IMR-90 (cell line): Measurements from ENCODE around the gene CMIP. TPM values are rescaled to one million over a fixed set of nuclear protein-coding genes. Genes with fewer than 3 reads are reported as not detected.
"Not testable (repeated sequence)": the region's sequence is repeated elsewhere in the genome, so short reads cannot be mapped to it uniquely, and the experiment has no call there.

Source experiments
- ATAC-seq: fragments of 200-7000 bp; cut with Tn5 transposase; 2 replicates; pipeline ENCODE4 v1.9.1; 2020; ENCODE audit warnings: low read depth, mild to moderate bottlenecking, moderate library complexity
- BruUV-seq: library from RNA; stranded (reverse); fragments of 400-500 nt; replicated peaks from 2 replicates; lab custom pipeline; 2021; lab: Mats Ljungman, UMichigan
- CTCF ChIA-PET: fragments of 300-600 bp; formaldehyde crosslinking; extraction: SDS; loops from one replicate; lab custom pipeline; 2021; ENCODE audit warnings: antibody characterized with exemption; lab: Yijun Ruan, JAX
- POLR2A ChIA-PET: fragments of 300-600 bp; sonication (Branson Sonifier 250); formaldehyde crosslinking; loops from one replicate; lab custom pipeline; 2022; ENCODE audit warnings: antibody characterized with exemption; ENCODE audit not compliant: unreplicated experiment; lab: Charles Lee
- DNase-seq: peaks from one replicate; pipeline ENCODE4 v3.0.0; 2013
- H2AFZ ChIP-seq: replicated peaks from 2 replicates; pipeline ENCODE3; 2013; ENCODE audit warnings: low read length, mild to moderate bottlenecking; ENCODE audit not compliant: poor library complexity
- H2AK5ac ChIP-seq: 2 replicates; pipeline ENCODE4 v1.6.1; 2013; ENCODE audit warnings: low read depth, low read length, inconsistent platforms
- H2AK9ac ChIP-seq: replicated peaks from 2 replicates; pipeline ENCODE3; 2013; ENCODE audit warnings: mild to moderate bottlenecking, low read depth, low read length, moderate library complexity; ENCODE audit not compliant: poor library complexity
- H2BK120ac ChIP-seq: 2 replicates; pipeline ENCODE4 v1.6.1; 2013; ENCODE audit warnings: low read depth, low read length, inconsistent platforms
- H2BK15ac ChIP-seq: 3 replicates; pipeline ENCODE4 v1.6.1; 2013; ENCODE audit warnings: low read depth, low read length, inconsistent platforms
- H2BK20ac ChIP-seq: 2 replicates; pipeline ENCODE4 v1.6.1; 2013; ENCODE audit warnings: low read depth, mild to moderate bottlenecking, inconsistent platforms, low read length, moderate library complexity
- H2BK5ac ChIP-seq: 2 replicates; pipeline ENCODE4 v1.6.1; 2013; ENCODE audit warnings: mild to moderate bottlenecking, low read depth, low read length, inconsistent platforms; ENCODE audit not compliant: poor library complexity, severe bottlenecking
- H3K14ac ChIP-seq: replicated peaks from 2 replicates; pipeline ENCODE4 v1.6.1; 2013; ENCODE audit warnings: low read depth, low read length, inconsistent platforms
- H3K18ac ChIP-seq: 2 replicates; pipeline ENCODE4 v1.6.1; 2013; ENCODE audit warnings: low read depth, low read length, control low read depth
- H3K23ac ChIP-seq: 2 replicates; pipeline ENCODE4 v1.6.1; 2013; ENCODE audit warnings: low read depth, low read length, inconsistent platforms
- H3K27ac ChIP-seq: 2 replicates; pipeline ENCODE4 v1.5.1; 2013; ENCODE audit warnings: mild to moderate bottlenecking, control low read depth, low read length; ENCODE audit not compliant: insufficient read depth
- H3K27me3 ChIP-seq: 2 replicates; pipeline ENCODE4 v1.6.1; 2013; ENCODE audit warnings: low read length; ENCODE audit not compliant: control insufficient read depth, insufficient read depth
- H3K36me3 ChIP-seq: 2 replicates; pipeline ENCODE4 v1.6.1; 2013; ENCODE audit warnings: low read length, mixed read lengths; ENCODE audit not compliant: control insufficient read depth, insufficient read depth
- H3K4ac ChIP-seq: 2 replicates; pipeline ENCODE4 v1.6.1; 2013; ENCODE audit warnings: low read depth, low read length, inconsistent platforms
- H3K4me1 ChIP-seq: 2 replicates; pipeline ENCODE4 v1.6.1; 2013; ENCODE audit warnings: low read length, mixed read lengths; ENCODE audit not compliant: control insufficient read depth, insufficient read depth
- H3K4me2 ChIP-seq: 2 replicates; pipeline ENCODE4 v1.6.1; 2013; ENCODE audit warnings: low read depth, mild to moderate bottlenecking, control low read depth, low read length, moderate library complexity
- H3K4me3 ChIP-seq: 2 replicates; pipeline ENCODE4 v1.5.1; 2013; ENCODE audit warnings: low read depth, mild to moderate bottlenecking, control low read depth, low read length, moderate library complexity; ENCODE audit not compliant: insufficient read depth
- H3K56ac ChIP-seq: 2 replicates; pipeline ENCODE4 v1.6.1; 2013; ENCODE audit warnings: low read length, inconsistent platforms; ENCODE audit not compliant: insufficient read depth; ENCODE audit errors: extremely low read depth
- H3K79me1 ChIP-seq, 2 experiments: 2 replicates each; pipeline ENCODE4 v1.6.1; 2013; ENCODE audit warnings: low read length in 2 of 2, inconsistent platforms in 1 of 2, low read depth in 1 of 2
- H3K9ac ChIP-seq: 2 replicates; pipeline ENCODE4 v1.6.1; 2013; ENCODE audit warnings: low read depth, low read length, control low read depth
- H3K9me1 ChIP-seq: 2 replicates; pipeline ENCODE4 v1.6.1; 2013; ENCODE audit warnings: low read length, inconsistent platforms; ENCODE audit not compliant: insufficient read depth
- H3K9me3 ChIP-seq: 2 replicates; pipeline ENCODE4 v1.6.1; 2013; ENCODE audit warnings: low read length; ENCODE audit not compliant: control insufficient read depth, insufficient read depth
- H4K20me1 ChIP-seq: 2 replicates; pipeline ENCODE4 v1.6.1; 2013; ENCODE audit warnings: low read length, inconsistent platforms; ENCODE audit not compliant: insufficient read depth
- H4K5ac ChIP-seq: 2 replicates; pipeline ENCODE4 v1.6.1; 2013; ENCODE audit warnings: mild to moderate bottlenecking, low read depth, low read length, control low read depth
- H4K8ac ChIP-seq, 2 experiments: 2 replicates each; pipeline ENCODE4 v1.6.1; 2013; ENCODE audit warnings: low read depth in 2 of 2, low read length in 2 of 2, control low read depth in 1 of 2, inconsistent platforms in 1 of 2
- H4K91ac ChIP-seq: 2 replicates; pipeline ENCODE4 v1.6.1; 2013; ENCODE audit warnings: low read depth, low read length, inconsistent platforms; ENCODE audit not compliant: insufficient read depth
- WGBS, 2 experiments: methylation state at CpG; one replicate each; pipeline versions ENCODE4 v1.1.5 to v1.1.7; 2013; ENCODE audit warnings: missing lambda C conversion rate in 2 of 2; ENCODE audit not compliant: insufficient read length in 1 of 2; ENCODE audit errors: extremely low coverage in 2 of 2; 5-methylcytosine and 5-hydroxymethylcytosine counted together
- dilution Hi-C: fragments of 300-500 bp; cut with HindIII; formaldehyde crosslinking; loops from one replicate; pipeline ENCODE4 v1.14.3; 2018; ENCODE audit warnings: low sequenced_read_pairs; ENCODE audit not compliant: unreplicated experiment
- in situ Hi-C: fragments of 300-500 bp; cut with MboI; formaldehyde crosslinking; loops from 3 replicates; pipeline ENCODE4 v1.14.3; 2019; ENCODE audit warnings: low sequenced_read_pairs, inconsistent platforms, mixed read lengths
- intact Hi-C: fragments of 100-400 bp; cut with micrococcal nuclease; formaldehyde crosslinking; loops from 2 replicates; pipeline ENCODE4 v1.10.0; 2022
- polyA plus RNA-seq, 3 experiments: library from polyadenylated mRNA; depleted of rRNA; stranded (reverse); fragments of >200 nt; gene quantifications; 2 replicates each; pipeline ENCODE4 v1.2.3, GENCODE V29; 2012; ENCODE audit warnings: low replicate concordance in 1 of 3
- total RNA-seq: library from RNA; depleted of rRNA; stranded (reverse); fragments of >200 nt; gene quantifications from 2 replicates; pipeline ENCODE4 v1.2.3, GENCODE V29; 2012

The CMIP gene
- total and polyA plus RNA-seq, 2 of the 4 experiments (the other 2 are of a cell fraction): 3.2 to 11.6 TPM

GRCh38 chr16:81524885-81525284 is 80.3 kb downstream of the CMIP start:
- in situ Hi-C loops, H3K27me3 ChIP-seq, H4K5ac ChIP-seq, H2BK15ac ChIP-seq, H3K18ac ChIP-seq, H3K4ac ChIP-seq, H2BK5ac ChIP-seq, H2AK9ac ChIP-seq, H3K27ac ChIP-seq, intact Hi-C loops, H2BK20ac ChIP-seq, BruUV-seq, H3K4me2 ChIP-seq, H3K9ac ChIP-seq, ATAC-seq, H2AFZ ChIP-seq, H3K9me3 ChIP-seq, POLR2A ChIA-PET, H3K36me3 ChIP-seq, H3K23ac ChIP-seq, H3K56ac ChIP-seq, H3K4me3 ChIP-seq, H2BK120ac ChIP-seq, dilution Hi-C loops, H4K91ac ChIP-seq, H3K14ac ChIP-seq, H4K8ac ChIP-seq, DNase-seq, CTCF ChIA-PET, H2AK5ac ChIP-seq: not testable (repeated sequence)
- peaks cover 56% of the 10 kb centered on the region for H4K20me1 ChIP-seq
- H3K9me1 ChIP-seq: peaks cover 12% of the 10 kb centered on the region; the same call in 1 of the 2 replicates
- no CpG with 5 or more reads among the region's 4 CpGs for WGBS, 2 experiments
- peaks cover 14% of the 10 kb centered on the region for H3K4me1 ChIP-seq
- H3K79me1 ChIP-seq: peaks cover 33 to 66% of the 10 kb centered on the region in 2 experiments
